ENCODE data around the gene ZNF554.
"Not testable (repeated sequence)": the region's sequence is repeated elsewhere in the genome, so short reads cannot be mapped to it uniquely, and the experiment has no call there.

Gene ZNF554

DNA sequence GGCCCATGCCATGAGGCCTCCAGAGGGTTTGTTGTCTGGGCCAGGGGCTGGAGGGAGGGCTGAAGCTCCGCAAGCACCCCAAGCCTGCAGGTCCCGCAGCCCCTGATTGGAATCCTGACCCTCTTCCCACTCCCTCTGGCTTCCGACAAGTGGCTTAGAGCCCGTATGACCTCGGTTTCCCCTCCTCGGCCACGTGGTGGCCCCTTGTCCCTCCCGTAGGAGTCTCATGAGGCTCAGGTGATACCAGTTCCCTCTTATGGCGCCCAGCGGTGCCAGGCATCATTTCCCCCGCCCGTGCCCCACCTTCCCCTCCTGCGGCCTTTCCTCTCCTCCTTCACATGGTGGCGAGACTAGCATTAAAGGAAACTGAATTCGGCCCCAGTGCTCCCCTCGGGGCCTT lies 28.2 kb upstream of the ZNF554 start:
- DNase-seq, result no peak

DNA sequence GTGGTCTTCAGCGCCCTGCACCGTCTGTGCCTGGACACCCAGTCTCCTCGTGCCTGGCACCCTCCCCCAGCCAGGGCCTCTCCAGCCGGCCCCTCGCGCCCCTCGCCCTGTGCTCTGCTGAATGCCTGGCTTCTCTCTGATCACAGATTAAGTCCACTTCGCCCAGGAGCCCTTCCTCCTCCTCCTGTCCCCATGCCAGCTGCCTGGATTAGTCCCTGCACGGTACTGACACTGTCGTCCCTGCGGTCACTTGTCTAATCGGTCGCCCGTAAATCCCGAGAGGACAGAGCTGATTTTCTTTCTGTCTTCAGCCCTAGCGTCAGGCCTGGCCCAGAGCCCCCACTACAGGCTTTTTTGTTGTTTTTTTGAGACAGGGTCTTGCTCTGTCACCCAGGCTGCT lies 27.8 kb upstream of the ZNF554 start:
- no peak for DNase-seq

DNA sequence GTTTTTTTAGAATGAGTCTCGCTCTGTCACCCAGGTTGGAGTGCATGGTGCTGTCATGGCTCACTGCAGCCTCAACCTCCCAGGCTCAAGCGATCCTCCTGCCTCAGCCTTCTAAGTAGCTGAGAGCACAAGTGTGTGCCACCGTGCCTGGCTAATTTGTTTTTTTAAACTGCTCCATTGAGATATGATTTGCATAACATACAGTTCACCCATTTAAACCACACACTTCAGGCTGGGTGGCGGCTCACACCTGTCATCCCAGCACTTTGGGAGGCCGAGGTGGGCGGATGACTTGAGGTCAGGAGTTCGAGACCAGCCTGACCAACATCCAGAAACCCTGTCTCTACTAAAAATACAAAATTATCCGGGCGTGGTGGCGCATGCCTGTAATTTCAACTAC lies 27.0 kb upstream of the ZNF554 start:
- not testable (repeated sequence) for DNase-seq

DNA sequence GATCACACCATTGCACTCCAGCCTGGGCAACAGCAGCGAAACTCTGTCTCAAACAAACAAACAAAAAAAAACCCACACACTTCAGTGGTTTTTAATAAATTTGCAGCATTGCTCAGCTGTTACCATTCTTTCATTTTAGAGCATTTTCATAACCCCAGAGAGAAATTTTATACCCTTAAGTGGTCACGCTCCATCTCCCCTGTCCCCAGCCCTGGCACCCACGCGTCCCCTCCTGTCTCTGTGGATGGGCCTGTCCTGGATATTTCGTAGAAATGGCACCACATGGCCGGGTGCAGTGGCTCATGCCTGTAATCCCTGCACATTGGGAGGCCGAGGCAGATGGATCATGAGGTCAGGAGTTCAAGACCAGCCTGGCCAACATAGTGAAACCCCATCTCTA lies 26.5 kb upstream of the ZNF554 start:
- DNase-seq, result no peak

DNA sequence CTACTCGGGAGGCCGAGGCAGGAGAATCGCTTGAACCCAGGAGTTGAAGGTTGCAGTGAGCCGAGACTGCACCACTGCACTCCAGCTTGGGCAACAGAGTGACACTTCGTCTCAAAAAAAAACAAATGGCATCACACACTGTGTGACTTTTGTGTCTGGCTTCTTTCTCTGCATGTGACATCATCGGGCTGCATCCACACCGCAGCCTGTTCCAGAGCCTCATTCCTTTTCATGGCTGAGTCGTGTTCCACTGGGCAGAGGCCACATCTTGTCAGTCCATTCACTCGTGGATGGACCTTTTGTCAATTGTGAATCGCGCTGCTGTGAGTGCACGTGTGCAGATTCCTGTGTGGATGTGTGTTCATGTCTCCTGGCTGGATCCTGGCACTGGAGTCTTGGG lies 26.1 kb upstream of the ZNF554 start:
- DNase-seq, result no peak

DNA sequence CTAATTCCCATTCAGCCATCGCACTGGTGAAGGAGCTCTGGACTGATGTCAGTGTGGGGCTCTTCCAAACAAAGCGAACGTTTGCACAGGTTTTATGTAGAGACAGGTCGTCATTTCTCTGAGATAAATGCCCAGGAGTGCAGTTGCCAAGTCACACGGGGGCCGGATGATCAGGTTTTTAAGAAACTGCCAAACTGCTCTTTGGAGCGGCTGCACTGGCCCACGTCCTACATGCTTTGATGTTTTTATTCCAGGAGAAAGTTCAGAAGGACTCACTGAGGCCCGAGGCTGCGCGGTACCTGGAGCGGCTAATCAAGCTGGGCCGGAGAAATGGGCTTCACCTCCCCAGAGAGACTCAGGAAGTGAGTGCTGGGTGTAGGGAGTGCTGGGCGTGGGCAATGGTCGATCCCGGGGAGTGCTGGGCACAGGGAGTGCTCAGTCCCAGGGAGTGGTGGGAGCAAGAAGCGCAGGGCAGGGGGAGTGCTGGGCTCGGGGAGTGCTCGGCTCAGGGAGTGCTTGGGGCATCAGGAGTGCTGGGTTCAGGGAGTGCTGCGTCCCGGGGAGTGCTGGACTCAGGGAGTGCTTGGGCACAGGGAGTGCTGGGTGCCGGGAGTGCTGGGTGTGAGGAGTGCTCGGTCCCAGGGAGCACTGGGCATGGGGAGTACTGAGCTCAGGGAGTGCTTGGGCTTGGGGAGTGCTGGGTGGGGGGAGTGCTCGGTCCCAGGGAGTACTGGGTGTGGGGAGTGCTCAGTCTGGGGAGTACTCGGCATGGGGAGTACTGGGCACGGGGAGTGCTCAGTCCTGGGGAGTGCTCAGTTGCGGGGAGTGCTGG lies 23.6 kb upstream of the ZNF554 start:
- no peak for DNase-seq

DNA sequence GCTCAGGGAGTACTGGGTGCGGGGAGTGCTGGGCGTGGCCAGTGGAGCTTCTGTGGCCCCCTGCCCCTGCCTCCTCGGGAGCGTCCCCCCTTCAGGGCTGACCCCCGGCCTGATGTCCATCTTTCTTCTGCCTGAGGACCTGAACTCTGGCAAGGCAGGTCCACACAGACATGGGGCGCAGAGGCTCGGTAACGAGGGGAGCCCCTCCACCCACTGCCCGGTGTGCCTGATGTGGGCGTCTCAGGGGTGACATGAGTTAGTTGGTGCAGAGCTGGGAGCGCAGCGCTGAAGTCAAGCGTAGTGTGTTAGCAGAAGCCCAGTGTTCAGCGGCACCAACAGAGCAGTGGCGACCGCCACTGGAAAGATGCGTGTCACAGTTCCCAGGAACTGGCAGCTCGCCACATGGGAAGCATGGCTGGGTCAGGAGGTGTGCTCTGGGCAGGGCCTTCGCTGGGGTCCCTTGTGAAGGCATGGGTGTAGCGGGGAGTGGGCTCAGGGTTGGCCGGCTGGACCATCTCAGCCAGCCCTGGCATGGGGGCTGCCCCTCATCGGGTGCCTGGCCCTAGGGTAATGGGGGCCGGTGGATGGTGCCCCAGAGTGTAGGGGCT lies 22.9 kb upstream of the ZNF554 start:
- no peak for DNase-seq

DNA sequence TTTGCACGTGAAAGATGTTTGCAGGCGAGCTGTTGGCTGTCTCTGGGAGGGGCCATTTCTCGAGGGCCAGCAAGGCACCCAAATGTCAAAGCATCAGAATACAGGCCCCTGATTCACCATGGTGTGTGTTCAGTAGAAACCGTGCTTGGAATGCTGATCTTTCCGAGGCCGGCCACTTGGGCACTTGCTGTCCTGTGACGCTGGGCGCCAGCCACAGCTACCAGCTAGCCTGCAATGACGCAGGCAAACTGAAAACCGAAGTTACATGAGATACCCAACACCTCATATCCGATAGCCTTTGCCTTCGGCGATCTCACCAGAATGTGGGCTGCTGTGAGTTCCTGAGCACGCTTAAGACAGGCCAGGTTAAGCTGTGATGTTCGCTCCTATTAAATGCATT lies 22.4 kb upstream of the ZNF554 start:
- DNase-seq, result no peak

DNA sequence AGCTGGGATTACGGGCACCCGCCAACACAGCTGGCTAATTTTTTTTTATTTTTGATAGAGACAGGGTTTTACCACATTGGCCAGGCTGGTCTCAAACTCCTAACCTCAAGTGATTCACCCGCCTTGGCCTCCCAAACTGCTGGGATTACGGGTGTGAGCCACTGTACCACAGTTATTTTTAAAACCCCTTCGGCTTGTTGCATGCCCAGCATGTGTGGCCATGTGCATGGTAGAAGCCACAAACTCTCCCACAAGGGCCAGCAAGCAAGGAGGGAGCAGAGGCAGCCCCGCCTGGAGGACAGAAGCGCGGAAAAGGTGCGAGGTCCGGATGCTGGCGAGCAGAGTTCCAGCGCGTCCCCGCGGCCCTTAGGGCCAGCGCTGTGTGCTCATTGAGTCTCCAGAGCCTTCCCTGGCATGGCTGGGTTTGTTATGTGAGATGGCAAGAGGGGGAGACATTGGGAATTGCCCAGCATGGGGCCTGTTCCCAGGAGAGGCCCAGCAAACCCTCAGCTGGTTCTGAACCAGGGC lies 21.4 kb upstream of the ZNF554 start:
- DNase-seq, result no peak

DNA sequence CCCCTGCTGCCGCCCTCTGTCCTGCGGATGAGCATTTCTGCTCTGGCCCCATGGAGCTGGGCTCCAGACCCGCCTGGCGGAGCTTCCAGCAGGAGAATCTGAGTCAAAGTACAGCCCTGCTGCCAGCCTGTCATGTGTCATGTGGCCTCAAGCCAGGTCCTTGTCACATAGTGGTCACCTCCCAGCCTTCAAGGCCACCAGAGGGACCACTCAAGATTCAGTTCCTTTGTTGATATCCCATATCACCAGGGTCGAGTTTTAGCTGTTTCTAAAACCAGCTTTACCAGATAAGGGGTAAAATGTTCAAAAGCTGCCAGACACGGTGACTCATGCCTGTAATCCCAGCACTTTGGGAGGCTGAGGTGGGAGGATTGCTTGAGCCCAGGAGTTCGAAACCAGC lies 20.9 kb upstream of the ZNF554 start:
- DNase-seq, result no peak

DNA sequence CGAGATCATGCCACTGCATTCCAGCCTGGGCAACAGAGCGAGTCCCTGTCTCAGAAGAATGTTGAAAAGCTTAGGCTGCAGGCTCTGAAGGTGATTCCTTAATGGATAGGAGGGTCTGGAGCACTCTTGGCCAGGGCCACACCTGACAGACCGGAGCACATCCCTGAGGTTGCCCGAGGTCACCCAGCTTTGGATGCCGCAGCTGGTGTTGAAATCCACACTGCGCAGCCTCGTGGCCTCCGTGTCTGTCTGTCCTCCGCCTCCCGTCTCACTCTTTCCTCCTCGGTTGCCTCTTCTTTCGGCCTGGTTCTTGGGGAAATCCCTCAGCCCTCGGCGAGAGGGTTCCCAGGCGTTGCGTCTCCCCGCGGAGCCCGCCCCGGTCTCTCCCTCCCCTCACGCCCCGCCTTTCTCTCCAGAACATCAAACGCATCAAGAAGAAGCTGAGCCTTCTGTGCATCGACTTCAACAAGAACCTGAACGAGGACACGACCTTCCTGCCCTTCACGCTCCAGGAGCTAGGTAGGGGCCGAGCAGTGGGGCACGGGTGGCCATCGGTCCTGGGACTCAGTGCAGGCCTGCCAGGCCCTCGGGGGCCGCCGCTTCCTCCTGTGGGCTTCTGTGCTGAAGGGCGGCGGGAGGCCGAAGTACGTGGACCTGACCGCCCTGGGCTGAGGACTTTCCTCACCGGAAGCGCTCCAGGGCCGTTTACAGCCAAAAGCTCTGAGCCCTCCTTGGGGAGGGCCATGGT lies 20.2 kb upstream of the ZNF554 start:
- no peak for DNase-seq

DNA sequence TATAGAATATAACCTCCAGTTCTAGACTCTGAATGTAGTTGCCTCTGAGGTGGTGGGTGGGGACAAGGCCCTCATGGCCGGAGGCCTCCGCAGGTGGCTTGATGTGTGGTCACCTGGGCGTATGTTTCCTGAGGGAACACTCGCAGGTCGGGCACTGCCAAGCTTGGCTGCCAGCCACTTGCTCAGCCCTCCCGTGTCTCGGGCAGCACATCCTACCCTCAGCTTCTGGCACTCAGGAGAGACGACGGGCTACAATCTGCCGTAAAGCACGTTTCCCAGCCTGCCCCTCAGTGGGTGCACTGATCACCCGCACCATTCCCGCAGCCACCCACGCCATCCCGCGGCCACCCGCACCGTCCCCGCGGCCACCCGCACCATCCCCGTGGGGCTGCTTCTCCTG lies 19.2 kb upstream of the ZNF554 start:
- no peak for DNase-seq

DNA sequence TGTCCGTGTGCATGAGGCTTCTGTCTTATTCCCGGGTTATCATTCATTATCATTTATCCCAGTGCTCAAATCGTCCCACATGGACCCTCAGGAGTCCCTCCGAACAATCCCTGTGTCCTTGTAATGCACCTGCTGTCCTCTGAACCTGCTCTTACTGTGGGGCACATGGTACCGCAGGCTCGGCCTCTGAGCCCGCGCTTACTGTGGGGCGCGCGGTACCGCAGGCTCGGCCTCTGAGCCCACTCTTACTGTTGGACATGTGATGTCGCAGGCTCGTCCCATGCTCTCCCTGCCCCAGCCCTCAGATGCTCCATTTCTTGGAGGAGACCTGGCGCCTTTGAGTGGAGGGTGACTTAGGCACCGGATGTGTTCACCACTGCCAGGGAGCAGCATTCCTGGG lies 16.8 kb upstream of the ZNF554 start:
- no peak for DNase-seq

DNA sequence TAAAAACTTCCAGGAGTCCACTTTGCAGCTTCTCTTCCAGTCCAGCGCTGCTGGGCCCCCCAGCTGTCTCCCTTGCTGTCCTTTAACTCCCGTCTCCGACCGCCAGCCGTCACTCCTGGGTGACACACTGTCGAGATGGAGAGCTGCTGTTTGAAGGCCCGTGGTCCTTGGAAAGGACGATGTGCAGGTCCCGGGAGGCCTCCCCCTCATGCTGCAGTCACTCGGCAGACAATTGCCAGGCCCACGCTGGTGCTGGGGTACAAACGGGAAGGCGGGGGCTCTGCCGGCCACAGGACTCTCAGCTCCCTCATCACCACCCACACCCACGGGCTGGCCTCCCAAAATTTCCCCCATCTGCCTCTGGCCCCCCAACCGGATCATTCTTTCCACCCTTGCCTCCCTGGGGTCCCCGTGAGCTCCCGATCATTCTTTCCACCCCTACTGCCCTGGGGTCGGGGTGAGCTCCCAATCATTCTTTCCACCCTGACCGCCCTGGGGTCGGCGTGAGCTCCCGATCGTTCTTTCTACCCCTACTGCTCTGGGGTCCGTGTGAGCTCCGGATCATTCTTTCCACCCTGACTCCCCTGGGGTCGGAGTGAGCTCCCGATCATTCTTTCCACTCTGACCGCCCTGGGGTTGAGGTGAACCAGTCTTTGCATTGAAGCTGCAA lies 16.0 kb upstream of the ZNF554 start:
- no peak for DNase-seq

DNA sequence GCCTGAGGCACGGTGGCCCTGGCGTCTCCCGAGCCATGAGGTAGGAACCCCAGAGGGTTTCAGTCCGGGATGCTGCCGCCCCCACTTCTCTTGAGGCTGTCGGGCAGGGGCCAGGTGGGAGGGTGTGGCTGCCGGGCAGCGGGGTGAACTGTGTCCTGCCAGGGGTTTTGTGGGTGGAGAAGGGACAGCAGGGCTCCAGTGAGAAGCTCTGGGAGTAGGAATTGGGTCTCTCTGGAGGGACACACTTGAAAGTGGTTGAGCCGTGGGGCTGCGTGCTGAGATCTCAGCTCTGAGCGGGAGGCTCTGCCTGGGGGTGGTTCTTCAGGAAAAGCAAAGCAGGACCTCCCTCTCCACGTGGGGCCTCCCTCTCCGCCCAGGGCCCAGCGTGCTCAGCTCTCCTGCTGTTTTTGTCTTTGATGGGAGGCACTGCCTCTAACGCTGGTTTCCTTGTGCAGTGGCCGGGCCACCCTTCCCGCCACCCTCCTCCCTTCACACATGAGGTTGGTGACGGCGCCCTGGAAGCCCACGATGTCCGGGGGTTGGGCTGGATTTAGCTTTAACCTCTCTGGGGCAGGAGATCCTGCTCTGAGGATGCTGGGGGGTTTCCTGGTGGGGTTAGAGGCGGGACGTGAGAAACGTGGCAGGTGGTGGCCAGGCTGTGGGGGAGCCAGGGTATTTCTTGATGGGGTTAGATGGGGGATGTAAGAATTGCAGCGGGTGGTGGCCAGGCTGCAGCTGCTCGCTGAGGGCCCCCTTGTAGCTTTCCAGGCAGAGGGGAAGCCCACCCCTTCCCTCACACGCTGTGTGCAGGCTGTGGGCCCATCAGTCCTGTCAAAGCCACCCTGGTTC lies 15.3 kb upstream of the ZNF554 start:
- no peak for DNase-seq

DNA sequence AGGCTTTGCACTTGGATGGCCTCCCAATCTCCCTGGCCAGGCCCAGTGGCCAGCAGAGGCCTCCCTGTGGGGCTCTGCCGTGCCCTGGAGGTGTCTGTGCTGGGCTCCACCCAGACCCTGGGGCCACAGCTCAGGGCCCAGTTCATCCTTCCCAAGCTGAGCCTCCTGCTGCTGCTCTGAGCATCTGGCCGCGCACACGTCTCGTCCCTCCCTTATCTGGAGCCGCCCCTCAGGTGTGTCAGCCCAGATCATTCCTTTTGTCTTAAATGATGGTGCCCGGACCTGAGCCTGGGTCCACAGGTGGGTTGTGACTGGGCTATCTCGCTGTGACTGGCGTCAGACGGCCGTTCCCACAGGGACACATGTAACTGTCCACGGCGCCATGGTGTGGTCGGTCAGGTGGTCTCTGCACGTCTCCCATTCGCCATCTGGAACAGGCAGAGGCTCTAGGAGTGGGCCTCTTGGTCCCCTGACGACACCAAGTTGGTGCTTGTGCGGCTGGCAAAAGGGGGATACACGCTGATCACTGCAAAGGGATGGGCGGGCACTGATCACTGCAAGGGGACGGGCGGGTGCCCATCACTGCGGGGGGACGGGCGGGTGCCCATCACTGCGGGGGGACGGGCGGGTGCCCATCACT lies 14.3 kb upstream of the ZNF554 start:
- no peak for DNase-seq

DNA sequence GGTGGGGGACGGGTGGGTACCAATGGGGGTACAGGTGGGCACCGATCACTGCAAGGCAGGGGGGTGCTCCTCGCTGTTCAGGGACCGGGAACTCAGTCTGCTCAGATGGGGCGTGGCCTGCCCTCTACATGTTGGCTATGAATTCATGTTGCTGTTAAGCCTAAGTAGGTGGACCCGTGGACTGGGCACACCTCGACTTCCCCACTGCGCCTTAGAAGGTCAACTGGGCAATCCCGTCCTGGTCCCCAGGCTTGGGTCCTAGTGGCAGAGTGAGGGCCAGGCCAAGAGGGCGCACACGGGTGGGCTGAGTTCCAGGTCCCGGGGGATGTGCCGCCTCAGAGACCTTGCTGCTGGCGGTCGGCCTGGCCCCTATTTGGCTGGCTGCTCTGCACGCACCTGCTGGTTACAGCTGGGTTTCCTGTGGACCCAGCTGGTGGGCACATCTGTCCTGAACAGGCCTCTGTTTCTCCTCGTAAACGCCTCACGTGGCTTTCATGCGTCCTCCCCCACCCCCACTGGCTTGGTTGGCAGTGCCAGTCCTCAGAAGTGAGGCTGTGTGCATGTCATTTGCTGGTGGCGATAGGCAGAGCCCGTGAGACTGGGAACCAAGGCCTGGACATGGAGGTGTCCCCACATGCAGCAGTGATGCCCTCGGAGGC lies 13.5 kb upstream of the ZNF554 start:
- no peak for DNase-seq

DNA sequence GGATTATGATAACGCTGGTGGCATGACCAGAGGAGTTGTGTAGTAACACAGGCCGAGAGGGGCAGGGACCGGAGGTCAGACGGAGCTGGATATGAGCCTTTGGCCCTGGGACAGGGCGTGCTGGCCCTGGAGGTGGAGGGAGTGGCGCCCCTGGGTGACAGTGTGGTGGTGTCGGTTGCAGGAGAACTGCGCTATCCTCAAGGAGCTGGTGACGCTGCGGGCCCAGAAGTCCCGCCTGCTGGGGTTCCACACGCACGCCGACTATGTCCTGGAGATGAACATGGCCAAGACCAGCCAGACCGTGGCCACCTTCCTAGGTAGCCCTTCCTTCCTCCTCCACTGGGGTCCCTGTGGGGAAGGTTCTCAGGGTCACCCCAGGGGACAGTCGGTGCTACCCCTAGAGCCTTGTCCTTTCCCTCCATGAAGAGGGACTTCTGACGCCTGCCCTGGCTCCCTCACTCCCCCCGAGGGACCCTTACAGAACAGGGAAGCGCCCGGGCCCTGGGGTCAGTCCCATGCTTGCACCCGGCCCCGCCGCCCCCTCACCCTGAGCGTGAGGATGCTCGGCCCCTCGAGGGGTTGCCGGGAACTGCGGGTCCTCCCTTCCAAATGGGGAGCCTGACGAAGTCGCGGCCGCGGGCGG lies 12.8 kb upstream of the ZNF554 start:
- DNase-seq, result no peak

DNA sequence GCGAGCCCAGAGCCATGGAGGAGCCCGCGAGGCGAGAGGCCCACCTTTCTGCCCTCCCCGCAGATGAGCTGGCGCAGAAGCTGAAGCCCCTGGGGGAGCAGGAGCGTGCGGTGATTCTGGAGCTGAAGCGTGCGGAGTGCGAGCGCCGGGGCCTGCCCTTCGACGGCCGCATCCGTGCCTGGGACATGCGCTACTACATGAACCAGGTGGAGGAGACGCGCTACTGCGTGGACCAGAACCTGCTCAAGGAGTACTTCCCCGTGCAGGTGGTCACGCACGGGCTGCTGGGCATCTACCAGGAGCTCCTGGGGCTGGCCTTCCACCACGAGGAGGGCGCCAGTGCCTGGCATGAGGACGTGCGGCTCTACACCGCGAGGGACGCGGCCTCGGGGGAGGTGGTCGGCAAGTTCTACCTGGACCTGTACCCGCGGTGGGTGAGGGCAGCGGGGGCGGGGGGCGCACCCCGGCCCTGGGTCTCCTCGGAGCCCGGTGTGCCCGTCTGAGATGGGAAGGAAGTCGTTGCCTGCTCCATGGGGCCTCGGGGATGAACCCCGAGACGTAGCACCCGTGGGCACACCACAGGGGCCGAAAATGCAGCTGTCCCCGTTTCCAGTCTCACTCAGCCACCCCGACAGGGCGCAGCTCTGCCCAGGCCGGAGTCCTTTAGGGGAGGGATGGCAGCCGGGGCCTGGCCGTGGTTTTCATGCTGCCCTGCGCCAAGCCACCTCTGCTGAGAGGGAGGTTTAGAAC lies 12.1 kb upstream of the ZNF554 start:
- no peak for DNase-seq
